ENCODE results near the gene RACGAP1. TPM values are rescaled to one million over a fixed set of nuclear protein-coding genes. Genes with fewer than 3 reads are reported as not detected.
A peak's percentile ranks its signal among the peaks of the same experiment; 100 is the strongest.

RACGAP1 gene
- total and polyA plus RNA-seq, 12 donors, result 1.3 to 28.4 (median 6.2) TPM

DNA sequence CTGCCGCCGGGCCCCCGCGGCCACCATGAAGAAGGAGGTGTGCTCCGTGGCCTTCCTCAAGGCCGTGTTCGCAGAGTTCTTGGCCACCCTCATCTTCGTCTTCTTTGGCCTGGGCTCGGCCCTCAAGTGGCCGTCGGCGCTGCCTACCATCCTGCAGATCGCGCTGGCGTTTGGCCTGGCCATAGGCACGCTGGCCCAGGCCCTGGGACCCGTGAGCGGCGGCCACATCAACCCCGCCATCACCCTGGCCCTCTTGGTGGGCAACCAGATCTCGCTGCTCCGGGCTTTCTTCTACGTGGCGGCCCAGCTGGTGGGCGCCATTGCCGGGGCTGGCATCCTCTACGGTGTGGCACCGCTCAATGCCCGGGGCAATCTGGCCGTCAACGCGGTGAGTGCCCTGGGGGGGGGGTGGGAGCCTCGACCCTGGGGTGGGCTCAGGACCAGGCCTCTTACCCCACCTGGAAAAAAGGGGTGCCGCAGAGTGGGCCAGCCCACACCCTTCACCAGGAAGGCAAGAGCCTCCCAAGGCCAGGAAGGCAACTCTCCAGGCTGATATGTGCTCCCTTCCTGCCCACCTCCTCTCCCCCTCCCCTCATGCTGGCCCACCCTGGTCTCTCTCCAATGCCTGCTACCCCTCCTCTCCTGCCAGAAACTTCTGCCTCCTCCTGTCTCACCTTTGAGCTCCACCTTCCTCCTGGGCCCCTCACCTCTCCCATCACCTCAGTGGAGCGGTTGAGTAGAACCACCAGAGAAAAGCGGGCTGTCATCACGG lies 63.1 kb downstream of the RACGAP1 start:
- 60 to 80% (median 72%) methylated on average over 17 to 37 of the region's 37 CpGs for WGBS, 4 donors
- intact Hi-C loops (cut with DNase I), result loop anchor here in 1 of 2 donors (10.0 kb wide), 1 partner anchor 97 kb away; no protein-coding TSS in a partner anchor
- H3K27me3 ChIP-seq, result no peaks in the 10 kb centered on the region

DNA sequence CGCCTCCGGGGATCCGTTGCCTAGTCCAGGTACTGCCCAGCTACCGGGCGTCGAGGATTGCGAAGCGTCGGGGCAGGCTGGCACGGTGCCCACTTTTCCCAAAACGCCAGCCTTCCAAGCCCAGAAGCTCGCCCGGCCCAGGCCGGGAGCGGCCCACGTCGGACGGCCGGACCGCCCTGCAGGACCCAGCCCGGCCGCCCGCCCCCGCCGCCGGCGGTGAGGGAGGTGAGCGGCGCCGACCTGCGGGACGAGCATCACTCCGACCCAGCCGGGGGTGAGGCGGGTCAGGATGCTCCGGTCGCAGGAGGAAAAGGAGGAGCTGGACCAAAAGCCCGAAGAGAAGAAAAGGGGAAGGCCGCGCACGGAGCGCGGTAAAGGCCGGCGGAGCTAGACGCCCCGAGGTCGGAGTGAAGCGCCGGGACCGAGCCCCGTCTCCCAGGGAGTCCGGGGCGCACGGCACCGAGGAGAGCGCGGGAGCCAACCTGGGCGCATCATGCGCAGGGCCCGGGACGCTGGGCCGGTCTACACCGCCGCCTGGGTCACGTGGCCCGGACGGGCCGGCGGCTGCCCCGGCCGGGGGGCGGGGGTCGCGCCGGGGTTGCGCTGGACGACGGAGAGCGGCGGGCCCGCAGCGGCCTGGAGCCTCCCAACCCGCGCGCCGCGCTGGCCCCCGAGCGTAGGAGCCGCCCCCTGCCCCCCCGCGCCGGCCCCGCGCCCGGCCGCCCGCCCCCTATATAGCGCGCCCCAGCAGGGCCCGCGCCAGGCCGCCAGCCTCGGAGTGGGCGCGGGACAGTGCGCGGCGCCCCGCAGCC lies 64.0 kb downstream of the RACGAP1 start, which contains the start of gene AQP5:
AQP5 (plus strand) TSS at position 762 of the 812 bp plus-strand sequence. CDS start 146 bp downstream, outside the sequence.
- 3 to 10% (median 4%) methylated on average over 12 to 100 of the region's 111 CpGs for WGBS, 4 donors
- Histone ChIP-seq H3K9me3 (replicated peaks in 1 of 3) (no peaks in the 10 kb centered on the region), H3K27ac (peak within 1 kb of the TSS in 1 of 5 donors; percentile 34), H3K27me3 (no peaks in the 10 kb centered on the region), H3K4me1 (replicated peaks in 1 of 2) (peaks cover 0 to 4% of the 10 kb centered on the region in 2 donors), H3K36me3 (replicated peaks in 1 of 2) (no peaks in the 10 kb centered on the region), H3K4me3 (peak within 1 kb of the TSS in 1 of 4 donors; percentile 48)
- TF ChIP-seq POLR2A (IDR thresholded peaks at IDR 0.05), result no peak
- TF ChIP-seq, protein P1, sequence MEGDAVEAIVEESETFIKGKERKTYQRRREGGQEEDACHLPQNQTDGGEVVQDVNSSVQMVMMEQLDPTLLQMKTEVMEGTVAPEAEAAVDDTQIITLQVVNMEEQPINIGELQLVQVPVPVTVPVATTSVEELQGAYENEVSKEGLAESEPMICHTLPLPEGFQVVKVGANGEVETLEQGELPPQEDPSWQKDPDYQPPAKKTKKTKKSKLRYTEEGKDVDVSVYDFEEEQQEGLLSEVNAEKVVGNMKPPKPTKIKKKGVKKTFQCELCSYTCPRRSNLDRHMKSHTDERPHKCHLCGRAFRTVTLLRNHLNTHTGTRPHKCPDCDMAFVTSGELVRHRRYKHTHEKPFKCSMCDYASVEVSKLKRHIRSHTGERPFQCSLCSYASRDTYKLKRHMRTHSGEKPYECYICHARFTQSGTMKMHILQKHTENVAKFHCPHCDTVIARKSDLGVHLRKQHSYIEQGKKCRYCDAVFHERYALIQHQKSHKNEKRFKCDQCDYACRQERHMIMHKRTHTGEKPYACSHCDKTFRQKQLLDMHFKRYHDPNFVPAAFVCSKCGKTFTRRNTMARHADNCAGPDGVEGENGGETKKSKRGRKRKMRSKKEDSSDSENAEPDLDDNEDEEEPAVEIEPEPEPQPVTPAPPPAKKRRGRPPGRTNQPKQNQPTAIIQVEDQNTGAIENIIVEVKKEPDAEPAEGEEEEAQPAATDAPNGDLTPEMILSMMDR (IDR thresholded peaks at IDR 0.05), result no peak
- intact Hi-C loops (cut with DNase I), result loop anchor here in 1 of 2 donors (10.0 kb wide), 1 partner anchor 97 kb away; no protein-coding TSS in a partner anchor
- no peak for DNase-seq

More for the DNA sequence above, 63.1 kb downstream of the RACGAP1 start:
- no peaks in the 10 kb centered on the region for H3K9me3 ChIP-seq (replicated peaks in 1 of 3)
- H3K27ac ChIP-seq, result peak overlapping the region in 1 of 5 donors; percentile 34
- peaks cover 0 to 7% of the 10 kb centered on the region in 2 donors for H3K4me1 ChIP-seq (replicated peaks in 1 of 2)
- TF ChIP-seq, protein P1 (IDR thresholded peaks at IDR 0.05), result no peak
- TF ChIP-seq POLR2A (IDR thresholded peaks at IDR 0.05), result no peak
- H3K36me3 ChIP-seq (replicated peaks in 1 of 2), result no peaks in the 10 kb centered on the region
- no peak for DNase-seq
- no peak overlapping the region for H3K4me3 ChIP-seq

DNA sequence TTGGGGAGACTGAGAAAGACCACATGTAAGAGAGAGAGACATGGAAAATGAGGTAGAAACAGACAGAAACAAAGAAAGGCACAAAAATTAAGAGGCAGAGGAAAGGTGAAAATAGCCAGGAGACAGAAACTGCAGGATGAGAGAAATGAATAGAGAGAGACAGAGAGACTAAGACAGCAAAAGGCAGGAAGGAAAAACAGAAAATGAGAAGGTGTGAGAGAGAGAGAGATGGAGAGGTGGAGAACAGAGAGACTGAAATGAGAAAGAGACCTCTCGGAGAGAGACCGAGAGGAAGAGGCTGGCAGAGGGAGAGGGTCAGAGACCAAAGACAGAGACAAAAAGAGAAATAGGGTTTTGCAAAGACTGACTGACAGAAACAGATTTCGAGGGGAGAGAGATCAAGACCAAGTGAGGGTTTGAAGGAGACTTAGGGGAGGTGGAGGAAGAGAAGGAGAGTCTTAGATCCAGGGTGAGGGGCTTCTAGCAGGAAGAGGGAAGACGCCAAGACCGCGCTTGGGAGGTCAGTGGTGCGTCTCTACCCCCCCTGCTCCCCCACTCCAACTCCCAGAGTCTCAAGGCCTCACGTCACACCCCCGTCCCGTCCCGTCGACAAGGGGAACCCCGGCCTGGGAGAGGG lies 64.7 kb downstream of the RACGAP1 start:
- no peaks in the 10 kb centered on the region for H3K36me3 ChIP-seq (replicated peaks in 1 of 2)
- H3K9me3 ChIP-seq (replicated peaks in 1 of 3), result no peaks in the 10 kb centered on the region
- intact Hi-C loops (cut with DNase I), result loop anchor here in 1 of 2 donors (10.0 kb wide), 1 partner anchor 96 kb away; no protein-coding TSS in a partner anchor
- WGBS, 4 donors, result 34 to 60% (median 50%) methylated on average over 7 to 13 of the region's 13 CpGs
- H3K27me3 ChIP-seq, result peaks cover 2% of the 10 kb centered on the region
- TF ChIP-seq POLR2A (IDR thresholded peaks at IDR 0.05), result no peak
- TF ChIP-seq, protein P1 (IDR thresholded peaks at IDR 0.05), result no peak
- no peak overlapping the region for H3K4me3 ChIP-seq
- peaks cover 0 to 4% of the 10 kb centered on the region in 2 donors for H3K4me1 ChIP-seq (replicated peaks in 1 of 2)
- DNase-seq, result no peak
- H3K27ac ChIP-seq, result no peak overlapping the region

Data from adrenal gland (tissue), 12 donors.